Esophagus squamous epithelium (tissue), 5 donors: Measurements from ENCODE around the gene LRRC73. TPM values are rescaled to one million over a fixed set of nuclear protein-coding genes. Genes with fewer than 3 reads are reported as not detected.

ENCODE experiments used
- DNase-seq: peaks from one replicate; lab custom pipeline; 2025; lab: John Stamatoyannopoulos, UW
- H3K27ac ChIP-seq, 4 donors: fragments of 200-600 bp; sonication (generic); one replicate each; pipeline ENCODE4 v1.5.1; 2016 to 2019; ENCODE audit warnings: mild to moderate bottlenecking in 1 of 4
- H3K27me3 ChIP-seq, 4 donors: fragments of 200-600 bp; sonication (generic); 1 replicate in 3 of 4; 2 replicates in 1 of 4; pipeline versions ENCODE4 v1.5.1 to v1.6.0; 2017 to 2021; ENCODE audit warnings: antibody characterized with exemption in 1 of 4
- H3K36me3 ChIP-seq, 3 donors: fragments of 200-600 bp; sonication (generic); one replicate each; pipeline ENCODE4 v1.5.1; 2016 to 2019
- H3K4me1 ChIP-seq, 3 donors: fragments of 200-600 bp; sonication (generic); one replicate each; pipeline ENCODE4 v1.5.1; 2017 to 2019
- H3K4me3 ChIP-seq, 4 donors: fragments of 200-600 bp; sonication (generic); 1 replicate in 3 of 4; 2 replicates in 1 of 4; pipeline ENCODE4 v1.5.1; 2016 to 2019; ENCODE audit warnings: mild to moderate bottlenecking in 2 of 4, moderate library complexity in 1 of 4
- H3K9me3 ChIP-seq, 3 donors: fragments of 200-600 bp; sonication (generic); one replicate each; pipeline ENCODE4 v1.5.1; 2016 to 2019
- CTCF ChIP-seq, 6 experiments: fragments of 450-650 bp in 4 of 6; fragments of 200-600 bp in 2 of 6; sonication (generic) in 2 of 6; IDR thresholded peaks; one replicate each; pipeline ENCODE4 v1.5.1; 2016 to 2019; ENCODE audit warnings: antibody characterized with exemption in 6 of 6, mild to moderate bottlenecking in 4 of 6, moderate library complexity in 4 of 6
- POLR2A ChIP-seq, 4 donors: fragments of 450-650 bp; IDR thresholded peaks; one replicate each; pipeline ENCODE4 v1.6.1; 2017; ENCODE audit warnings: antibody characterized with exemption in 4 of 4, mild to moderate bottlenecking in 4 of 4, moderate library complexity in 3 of 4
- WGBS, 2 donors: methylation state at CpG; one replicate each; pipeline ENCODE4 v1.1.5; 2018; 5-methylcytosine and 5-hydroxymethylcytosine counted together
- intact Hi-C: fragments of 100-400 bp; cut with DNase I; formaldehyde crosslinking; loops from one replicate; pipeline ENCODE4 v1.15.0; 2022
- total RNA-seq, 4 donors: library from RNA; depleted of rRNA; stranded (reverse); fragments of >200 nt; gene quantifications; one replicate each; pipeline ENCODE4 v1.1.0, GENCODE V29; 2016
- donor health status: DM: yes; HTN: yes; CAD: no.

LRRC73 gene
- total RNA-seq, 4 donors from 2014 or later, result 0.38 to 0.83 (median 0.64) TPM; not detected in 1

DNA sequence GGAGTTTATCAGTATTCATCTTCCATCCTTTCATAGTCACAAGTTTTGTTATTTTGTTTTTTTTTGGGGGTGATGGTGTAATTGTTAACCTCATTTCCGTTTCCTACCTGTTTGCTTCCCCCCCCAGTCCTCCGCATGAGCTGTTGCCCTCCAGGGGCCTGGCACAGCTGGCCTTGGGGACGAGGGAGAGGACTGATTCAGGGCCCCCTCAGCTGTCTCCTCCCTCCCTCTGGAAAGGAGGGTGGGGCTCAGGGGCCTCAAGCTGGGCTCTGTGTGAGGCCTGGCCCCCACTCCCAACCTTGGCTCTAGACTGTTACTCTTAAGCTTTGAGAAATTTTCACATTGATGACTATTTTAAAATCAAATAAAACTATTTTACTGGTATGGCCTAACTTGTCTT, 4.0 kb downstream of the LRRC73 start:
- peak overlapping the region in 2 of 4 donors; percentile 6 to 25 for H3K27ac ChIP-seq

GRCh38 chr6:43505718-43506117, 4.4 kb downstream of the LRRC73 start:
- no peaks in the 10 kb centered on the region for H3K9me3 ChIP-seq
- no peak overlapping the region for H3K27ac ChIP-seq
- H3K4me3 ChIP-seq, result no peak overlapping the region
- 52 to 73% methylated on average over 3 of the region's 6 CpGs for WGBS, 2 donors
- TF ChIP-seq POLR2A (IDR thresholded peaks at IDR 0.05) (no peak), CTCF (IDR thresholded peaks at IDR 0.05) (no peak)
- peaks cover 14 to 55% (median 20%) of the 10 kb centered on the region in 3 donors for H3K36me3 ChIP-seq
- no peak for DNase-seq
- H3K4me1 ChIP-seq, result peaks cover 10 to 35% (median 16%) of the 10 kb centered on the region in 3 donors
- peaks cover 0 to 29% (median 3%) of the 10 kb centered on the region in 4 donors for H3K27me3 ChIP-seq
- intact Hi-C loops, result loop anchor here (10.0 kb wide), 1 partner anchor 241 kb away; no protein-coding TSS in a partner anchor

More for the DNA sequence above, 4.0 kb downstream of the LRRC73 start:
- peaks cover 10 to 39% (median 19%) of the 10 kb centered on the region in 3 donors for H3K4me1 ChIP-seq
- intact Hi-C loops, result loop anchor here (10.0 kb wide), 1 partner anchor 241 kb away; no protein-coding TSS in a partner anchor
- H3K36me3 ChIP-seq, result peaks cover 15 to 54% (median 19%) of the 10 kb centered on the region in 3 donors
- no peak overlapping the region for H3K4me3 ChIP-seq
- no peaks in the 10 kb centered on the region for H3K9me3 ChIP-seq
- no peak for DNase-seq
- peaks cover 0 to 29% (median 3%) of the 10 kb centered on the region in 4 donors for H3K27me3 ChIP-seq
- TF ChIP-seq POLR2A (IDR thresholded peaks at IDR 0.05) (no peak), CTCF (IDR thresholded peaks at IDR 0.05) (no peak)
- 67 to 69% methylated on average over 2 of the region's 3 CpGs for WGBS, 2 donors

GRCh38 chr6:43504756-43505593, 5.2 kb downstream of the LRRC73 start:
- Histone ChIP-seq H3K4me3 (no peak overlapping the region), H3K27ac (no peak overlapping the region), H3K36me3 (peaks cover 20 to 63% (median 23%) of the 10 kb centered on the region in 3 donors), H3K4me1 (peaks cover 10 to 36% (median 13%) of the 10 kb centered on the region in 3 donors), H3K27me3 (peaks cover 0 to 29% (median 3%) of the 10 kb centered on the region in 4 donors), H3K9me3 (no peaks in the 10 kb centered on the region)
- TF ChIP-seq POLR2A (IDR thresholded peaks at IDR 0.05), result no peak
- no peak for TF ChIP-seq CTCF (IDR thresholded peaks at IDR 0.05)
- intact Hi-C loops, result loop anchor here (10.0 kb wide), 1 partner anchor 240 kb away; no protein-coding TSS in a partner anchor
- 84 to 100% methylated on average over 2 to 5 of the region's 26 CpGs for WGBS, 2 donors
- DNase-seq, result no peak

GRCh38 chr6:43503443-43503842, 6.7 kb downstream of the LRRC73 start:
- Histone ChIP-seq H3K27ac (no peak overlapping the region), H3K4me1 (peaks cover 0 to 36% (median 9%) of the 10 kb centered on the region in 3 donors), H3K27me3 (peaks cover 0 to 14% (median 0%) of the 10 kb centered on the region in 4 donors), H3K9me3 (no peaks in the 10 kb centered on the region), H3K36me3 (peaks cover 35 to 78% (median 37%) of the 10 kb centered on the region in 3 donors), H3K4me3 (no peak overlapping the region)
- intact Hi-C loops, result loop anchor here (10.0 kb wide), 1 partner anchor 239 kb away; no protein-coding TSS in a partner anchor
- DNase-seq, result no peak
- 80 to 88% methylated on average over 6 to 8 of the region's 8 CpGs for WGBS, 2 donors
- TF ChIP-seq CTCF (IDR thresholded peaks at IDR 0.05), result no peak
- TF ChIP-seq POLR2A (IDR thresholded peaks at IDR 0.05), result no peak

DNA sequence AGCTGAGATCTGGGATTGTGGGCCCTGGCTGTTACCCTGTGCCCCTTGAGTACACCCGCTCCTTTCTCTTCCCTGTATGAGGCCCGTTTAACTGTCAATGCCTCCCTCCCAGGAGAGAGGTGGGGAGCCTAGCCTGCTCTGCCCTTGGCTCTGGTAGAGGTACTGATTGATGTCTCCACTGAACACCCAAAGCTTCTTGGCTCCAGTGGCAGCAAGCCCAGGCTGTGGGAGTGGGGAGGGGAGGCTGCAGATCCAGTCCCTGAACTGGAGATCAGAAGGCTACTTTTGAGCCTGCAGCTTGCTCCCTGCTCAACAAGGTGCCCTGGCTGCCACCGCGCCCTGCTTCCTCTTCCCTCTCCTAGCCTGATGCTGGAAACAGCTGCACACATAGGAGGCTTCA, 7.5 kb downstream of the LRRC73 start:
- intact Hi-C loops, result loop anchor here (10.0 kb wide), 1 partner anchor 238 kb away; no protein-coding TSS in a partner anchor
- Histone ChIP-seq H3K4me1 (peaks cover 0 to 33% (median 9%) of the 10 kb centered on the region in 3 donors), H3K36me3 (peaks cover 37 to 86% (median 38%) of the 10 kb centered on the region in 3 donors), H3K9me3 (no peaks in the 10 kb centered on the region), H3K27me3 (peaks cover 0 to 7% (median 0%) of the 10 kb centered on the region in 4 donors), H3K27ac (no peak overlapping the region), H3K4me3 (no peak overlapping the region)
- TF ChIP-seq POLR2A (IDR thresholded peaks at IDR 0.05) (no peak), CTCF (IDR thresholded peaks at IDR 0.05) (no peak)
- 67 to 100% methylated on average over 1 to 2 of the region's 4 CpGs for WGBS, 2 donors
- no peak for DNase-seq
